Stimulated activated CD4-positive, alpha-beta T cell treated with anti-CD3 and anti-CD28 coated beads, TNF-alpha, amount 100 ng/mL, for 48 hours (primary cell): ENCODE data around the gene STAT3.
"Not testable (repeated sequence)": the region's sequence is repeated elsewhere in the genome, so short reads cannot be mapped to it uniquely, and the experiment has no call there.

ENCODE experiments used
- DNase-seq, 3 donors: peaks; one replicate each; pipeline ENCODE4 v3.0.0-alpha.2; 2020; ENCODE audit warnings: low read depth in 3 of 3

Gene STAT3

DNA sequence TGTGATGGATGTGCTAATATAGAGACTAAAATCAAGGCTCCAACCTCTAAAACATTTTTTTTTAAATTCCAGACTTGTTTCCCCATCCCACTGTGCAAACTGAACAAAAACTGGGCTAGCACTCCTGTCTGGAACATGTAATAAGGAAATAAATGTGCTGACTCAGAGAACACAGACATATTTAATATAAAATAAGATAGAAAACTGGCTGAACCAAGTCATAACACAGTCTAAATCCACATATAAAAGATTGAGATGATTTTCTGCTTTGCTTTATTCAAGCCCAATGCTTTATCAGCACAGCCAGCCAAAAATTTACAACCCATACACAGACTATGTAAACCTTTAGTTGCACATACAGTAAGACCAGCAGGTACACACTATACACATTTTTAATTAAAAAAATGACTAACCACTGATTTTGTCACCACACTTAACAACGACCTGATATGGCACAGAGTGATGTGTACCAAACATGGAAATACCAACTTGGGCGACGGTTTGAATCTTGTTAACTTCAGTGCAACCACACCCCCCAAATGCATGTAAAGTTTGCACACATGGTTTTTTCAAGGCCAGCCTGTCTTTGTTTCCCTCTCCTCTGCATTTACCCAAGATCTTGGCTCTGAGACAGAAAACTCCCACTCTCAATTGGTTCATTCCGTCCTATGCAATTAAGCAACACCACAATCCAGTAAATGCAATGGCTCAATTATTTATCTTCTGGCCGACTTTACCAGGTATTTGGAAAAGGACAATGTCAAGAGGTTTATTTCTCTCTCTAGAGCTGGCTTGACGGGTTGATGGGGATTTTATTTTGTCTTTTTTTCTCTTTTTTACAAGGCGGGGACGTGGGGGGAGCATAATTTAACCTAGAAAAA lies 1.2 kb downstream of the STAT3 start:
- DNase-seq: no peak

DNA sequence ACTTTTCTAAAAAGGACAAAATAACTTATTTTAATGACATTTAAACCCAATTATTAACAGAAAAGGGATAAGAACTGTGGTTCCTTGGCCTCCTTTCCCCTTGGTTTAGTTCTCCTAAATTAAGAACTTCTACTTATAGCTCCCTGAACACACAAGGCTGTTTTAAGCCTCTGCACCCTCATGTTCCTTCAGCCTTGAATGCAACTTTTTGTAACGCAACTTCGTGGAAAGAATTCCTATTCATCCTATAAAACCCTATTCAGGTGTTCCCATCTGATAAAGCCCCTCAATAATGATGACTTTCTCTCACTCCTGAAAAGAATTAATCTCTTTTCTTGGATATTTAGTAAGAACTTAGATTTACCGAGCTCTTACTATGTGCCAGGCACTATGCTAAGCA lies 6.3 kb downstream of the STAT3 start:
- DNase-seq: no peak

- no peak for DNase-seq
Observed at GRCh38 chr17:42380935-42381334, 7.3 kb downstream of the STAT3 start.

- no peak for DNase-seq
Observed at GRCh38 chr17:42378959-42379594, 9.2 kb downstream of the STAT3 start.

- no peak for DNase-seq
Observed at GRCh38 chr17:42378359-42378958, 9.8 kb downstream of the STAT3 start.

DNA sequence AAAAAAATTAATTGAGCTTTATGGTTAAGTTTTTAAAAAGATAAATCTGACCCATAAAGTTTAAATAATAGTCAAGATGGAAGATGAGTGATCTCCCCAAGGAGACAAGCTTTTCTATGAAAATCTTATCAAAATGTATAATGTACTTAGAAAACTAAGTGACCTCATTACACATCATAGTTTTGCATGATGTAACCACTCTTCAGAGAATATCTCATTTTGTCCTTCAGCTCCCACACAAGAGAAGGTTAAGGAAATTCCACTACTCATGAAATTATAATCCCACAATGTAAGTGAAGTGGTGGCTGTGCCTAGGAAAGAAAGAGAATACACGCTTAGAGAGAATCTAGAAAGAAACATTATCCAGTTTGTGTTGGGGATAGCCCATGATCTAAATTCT lies 14.3 kb downstream of the STAT3 start:
- no peak for DNase-seq

GRCh38 chr17:42372142-42372541 lies 16.1 kb downstream of the STAT3 start:
- DNase-seq: no peak

DNA sequence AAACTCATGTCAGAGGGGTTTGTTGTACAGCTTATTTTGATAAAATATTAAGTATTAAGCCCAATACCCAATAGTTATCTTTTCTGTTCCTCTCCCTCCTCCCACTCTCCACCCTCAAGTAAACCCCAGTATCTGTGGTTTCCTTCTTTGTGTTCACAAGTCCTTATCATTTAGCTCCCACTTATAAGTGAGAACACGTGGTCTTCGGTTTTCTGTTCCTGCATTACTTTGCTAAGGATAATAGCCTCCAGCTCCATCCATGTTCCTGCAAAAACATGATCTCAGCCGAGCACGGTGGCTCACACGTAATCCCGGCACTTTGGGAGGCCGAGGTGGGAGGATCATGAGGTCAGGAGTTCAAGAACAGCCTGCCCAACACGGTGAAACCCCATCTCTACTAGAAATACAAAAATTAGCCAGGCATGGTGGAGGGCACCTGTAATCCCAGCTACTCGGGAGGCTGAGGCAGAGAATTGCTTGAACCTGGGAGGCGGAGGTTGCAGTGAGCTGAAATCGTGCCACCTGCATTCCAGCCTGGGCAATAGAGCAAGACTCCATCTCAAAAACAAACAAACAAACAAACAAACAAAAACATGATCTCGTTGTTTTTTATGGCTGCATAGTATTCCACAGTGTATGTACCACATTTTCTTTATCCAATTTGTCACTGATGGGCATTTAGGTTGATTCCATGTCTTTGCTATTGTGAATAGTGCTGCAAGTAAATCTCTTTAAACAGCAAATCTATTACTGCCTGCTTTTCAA lies 19.3 kb downstream of the STAT3 start:
- DNase-seq: not testable (repeated sequence)

GRCh38 chr17:42368310-42368709 lies 19.9 kb downstream of the STAT3 start:
- not testable (repeated sequence) for DNase-seq

- not testable (repeated sequence) for DNase-seq
Observed at GRCh38 chr17:42366176-42367023, 21.8 kb downstream of the STAT3 start.

DNA sequence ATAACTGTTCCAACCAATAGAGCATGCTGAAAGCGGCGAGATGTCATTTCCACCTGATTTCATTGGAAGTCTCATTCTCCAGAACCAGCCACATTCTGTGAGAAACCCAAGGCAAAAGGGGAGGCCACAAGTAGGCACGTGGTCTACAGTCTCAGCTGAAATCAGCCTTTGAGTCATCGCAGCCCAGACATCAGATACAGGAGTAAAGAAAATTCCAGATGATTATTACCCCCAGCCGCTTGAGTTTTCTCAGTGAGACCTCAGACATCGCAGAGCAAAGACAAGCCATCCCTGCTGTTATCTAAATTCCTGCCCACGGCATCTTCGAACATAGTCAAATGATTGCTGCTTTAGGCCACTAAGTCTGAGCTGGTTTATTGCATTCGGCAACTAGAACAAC lies 23.1 kb downstream of the STAT3 start:
- no peak for DNase-seq

GRCh38 chr17:42363767-42364585 lies 24.3 kb downstream of the STAT3 start:
- DNase-seq: no peak

DNA sequence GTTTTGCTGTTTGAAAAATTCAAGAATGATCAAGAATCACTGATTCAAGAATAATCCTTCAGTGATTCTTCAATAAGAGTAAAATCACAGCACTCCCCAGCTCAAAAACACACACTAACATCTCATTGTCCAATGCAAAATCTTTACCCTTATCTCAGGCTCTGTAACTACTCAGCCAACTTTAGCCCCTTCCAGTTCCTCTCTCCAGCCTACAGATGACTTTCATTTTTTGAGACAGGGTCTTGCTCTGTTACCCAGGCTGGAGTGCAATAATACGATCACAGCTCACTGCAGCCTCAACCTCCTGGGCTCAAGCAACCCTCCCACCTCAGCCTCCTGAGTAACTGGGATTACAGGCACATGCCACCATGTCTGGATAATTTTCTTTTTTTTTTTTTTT lies 25.0 kb downstream of the STAT3 start:
- DNase-seq: no peak

DNA sequence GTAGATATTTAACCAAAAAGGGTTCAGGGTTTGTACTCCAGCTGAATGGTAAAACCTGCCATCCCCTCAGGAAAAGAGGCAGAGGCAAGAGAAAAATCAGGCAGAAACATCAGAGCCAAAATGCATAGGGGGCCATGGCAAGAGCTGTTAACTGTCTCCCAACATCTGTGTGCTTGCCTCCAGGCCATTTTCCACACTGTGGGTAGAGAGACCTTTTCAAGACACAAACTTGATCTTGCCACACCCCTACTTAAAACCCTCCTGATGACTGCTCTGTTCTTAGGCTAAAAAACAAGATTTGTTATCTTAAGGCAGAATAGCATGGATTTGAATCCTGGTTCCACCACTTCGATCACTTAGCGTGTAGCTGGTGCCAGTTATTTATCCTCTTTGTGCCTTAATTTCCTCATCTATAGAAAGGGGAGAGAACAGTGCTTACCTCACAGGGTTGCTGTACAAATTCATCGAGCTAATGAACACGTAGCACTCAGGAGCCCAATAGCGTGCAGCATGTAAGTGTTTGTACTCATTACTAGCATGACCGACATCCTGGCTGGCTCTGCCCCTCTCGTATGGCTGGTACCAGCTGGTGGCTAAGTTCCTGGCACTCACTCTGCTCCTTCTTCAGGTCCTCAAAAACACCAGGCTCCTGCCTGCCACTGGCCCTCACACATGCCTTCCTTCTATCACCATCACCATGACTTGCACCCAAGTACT lies 25.8 kb downstream of the STAT3 start:
- DNase-seq: no peak

DNA sequence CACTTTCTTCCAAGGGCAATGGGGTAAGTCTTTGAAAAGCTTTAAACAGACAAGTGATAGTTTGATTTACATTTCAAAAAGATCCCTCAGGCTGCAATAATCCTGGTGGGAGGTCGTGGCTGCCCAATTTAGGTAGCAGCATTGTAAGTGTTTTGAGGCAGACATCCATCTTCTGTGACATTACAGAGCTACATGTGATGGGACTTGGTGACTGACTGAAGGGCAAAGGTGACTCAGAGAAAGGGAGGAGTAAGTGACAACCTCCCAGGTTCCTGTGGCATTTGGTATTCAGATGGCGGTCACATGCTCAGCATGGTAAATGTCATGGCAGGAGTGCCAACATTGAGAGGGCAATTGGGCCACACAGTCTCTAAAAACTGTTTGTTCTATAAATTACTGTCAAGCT lies 26.5 kb downstream of the STAT3 start:
- DNase-seq: peak in 1 of 3 donors; percentile 26

DNA sequence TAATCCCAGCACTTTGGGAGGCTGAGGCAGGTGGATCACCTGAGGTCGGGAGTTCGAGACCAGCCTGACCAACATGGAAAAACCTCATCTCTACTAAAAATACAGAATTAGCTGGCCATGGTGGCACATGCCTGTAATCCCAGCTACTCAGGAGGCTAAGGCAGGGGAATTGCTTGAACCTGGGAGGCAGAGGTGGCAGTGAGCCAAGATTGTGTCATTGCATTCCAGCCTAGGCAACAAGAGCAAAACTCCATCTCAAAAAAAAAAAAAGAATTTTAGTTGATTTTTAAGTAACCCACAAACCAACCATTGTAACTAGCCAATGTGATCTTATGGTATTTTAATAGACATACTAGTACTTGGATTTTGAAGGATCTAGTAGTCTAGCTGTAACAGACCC lies 27.9 kb downstream of the STAT3 start:
- DNase-seq: not testable (repeated sequence)

DNA sequence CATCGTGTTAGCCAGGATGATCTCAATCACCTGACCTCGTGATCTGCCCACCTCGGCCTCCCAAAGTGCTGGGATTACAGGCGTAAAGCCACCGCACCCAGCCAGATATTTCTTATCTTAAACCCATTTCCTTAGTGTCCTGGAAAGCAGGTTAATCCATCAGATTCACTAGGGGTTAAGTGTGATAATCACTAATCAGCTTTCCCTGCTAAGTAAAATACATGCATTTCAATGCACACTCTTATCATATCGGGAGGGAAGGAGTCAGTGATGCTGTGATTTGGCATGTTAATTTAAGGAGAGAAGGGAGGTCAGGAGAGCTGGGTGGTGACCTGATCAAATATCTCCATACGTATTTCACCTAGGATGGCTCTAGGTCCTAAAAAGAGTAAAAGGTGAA lies 29.1 kb downstream of the STAT3 start:
- DNase-seq: no peak

- no peak for DNase-seq
Observed at GRCh38 chr17:42358434-42358833, 29.8 kb downstream of the STAT3 start.

DNA sequence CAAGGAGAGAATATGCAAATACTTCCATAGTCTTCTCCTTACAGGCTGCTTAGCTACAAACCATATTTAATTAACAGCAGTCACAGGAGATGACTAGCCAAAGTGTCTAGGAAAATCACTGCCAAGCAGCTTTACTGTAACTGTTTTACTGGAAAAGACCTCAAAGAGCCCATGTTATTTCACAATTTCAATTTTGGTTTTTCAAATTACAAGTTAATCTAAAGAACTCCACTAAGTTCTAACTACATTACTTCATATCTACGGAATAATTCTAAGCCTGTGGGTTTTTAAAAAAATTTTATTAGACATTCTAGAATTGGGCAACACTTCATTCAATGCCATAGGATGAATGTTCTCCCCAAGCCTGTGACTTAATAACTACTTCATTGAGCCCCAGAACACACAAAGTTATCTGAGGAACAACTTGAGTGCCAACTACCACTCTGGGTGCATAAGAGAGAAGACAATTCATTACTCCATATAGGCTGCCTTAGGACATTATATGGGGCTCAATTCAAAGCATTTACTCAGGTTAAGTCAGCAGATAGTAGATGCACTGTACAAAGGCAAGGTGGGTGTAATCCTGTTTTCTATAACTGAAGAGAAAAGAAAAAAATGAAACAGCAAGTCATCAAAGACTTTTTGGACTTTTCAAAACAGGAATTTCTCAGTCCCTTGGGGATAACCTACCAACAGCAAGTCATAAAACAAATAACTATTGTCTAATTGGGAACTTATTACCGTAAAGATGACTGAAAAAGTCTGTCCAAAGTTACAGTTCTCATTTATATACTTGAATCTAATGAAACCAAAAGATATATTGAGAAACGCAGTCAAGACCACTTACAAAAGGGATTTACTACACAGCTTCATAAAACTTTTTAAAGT lies 33.0 kb downstream of the STAT3 start:
- no peak for DNase-seq
